GM19467 (cell line): ENCODE measurements around the gene FGB.
A peak's percentile ranks its signal among the peaks of the same experiment; 100 is the strongest.
"Not testable (repeated sequence)": the region's sequence is repeated elsewhere in the genome, so short reads cannot be mapped to it uniquely, and the experiment has no call there.

Source experiments
- ATAC-seq: cut with Tn5 transposase; IDR thresholded peaks from one replicate; pipeline ENCODE4 v1.9.1; 2021; ENCODE audit warnings: mild to moderate bottlenecking, moderate library complexity; ENCODE audit not compliant: unreplicated experiment

The FGB gene

DNA sequence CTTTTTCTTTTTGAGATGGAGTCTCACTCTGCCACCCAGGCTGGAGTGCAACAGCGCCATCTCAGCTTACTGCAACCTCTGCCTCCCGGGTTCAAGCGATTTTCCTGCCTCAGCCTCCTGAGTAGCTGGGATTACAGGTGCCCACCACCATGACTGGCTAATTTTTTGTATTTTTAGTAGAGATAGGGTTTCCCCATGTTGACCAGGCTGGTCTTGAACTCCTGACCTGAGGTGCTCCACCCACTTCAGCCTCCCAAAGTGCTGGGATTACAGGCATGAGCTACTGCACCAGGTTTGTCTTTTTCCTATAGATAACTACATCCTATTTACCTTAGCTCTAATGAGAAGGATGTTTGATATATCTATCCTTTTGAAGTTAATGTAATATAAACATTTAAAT is 31.5 kb downstream of the FGB start:
- not testable (repeated sequence) for ATAC-seq

DNA sequence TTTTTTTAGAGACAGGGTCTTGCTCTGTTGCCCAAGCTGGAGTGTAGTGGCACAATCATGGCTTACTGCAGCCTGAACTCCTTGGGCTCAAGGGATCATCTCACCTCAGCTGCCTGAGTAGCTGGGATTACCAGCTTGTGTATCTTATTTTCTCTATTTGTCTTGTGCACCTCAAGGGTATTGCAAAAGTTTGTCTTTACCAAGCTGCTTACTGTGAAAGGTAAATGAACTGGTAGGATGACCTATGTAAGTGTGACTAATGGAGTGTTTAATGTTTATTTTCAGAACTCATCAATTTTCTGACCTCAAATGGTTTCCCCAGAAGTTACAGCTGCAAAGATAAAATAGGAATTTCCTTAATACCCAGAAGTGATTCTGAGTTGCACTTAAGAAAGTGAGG is 33.0 kb downstream of the FGB start:
- ATAC-seq = no peak

DNA sequence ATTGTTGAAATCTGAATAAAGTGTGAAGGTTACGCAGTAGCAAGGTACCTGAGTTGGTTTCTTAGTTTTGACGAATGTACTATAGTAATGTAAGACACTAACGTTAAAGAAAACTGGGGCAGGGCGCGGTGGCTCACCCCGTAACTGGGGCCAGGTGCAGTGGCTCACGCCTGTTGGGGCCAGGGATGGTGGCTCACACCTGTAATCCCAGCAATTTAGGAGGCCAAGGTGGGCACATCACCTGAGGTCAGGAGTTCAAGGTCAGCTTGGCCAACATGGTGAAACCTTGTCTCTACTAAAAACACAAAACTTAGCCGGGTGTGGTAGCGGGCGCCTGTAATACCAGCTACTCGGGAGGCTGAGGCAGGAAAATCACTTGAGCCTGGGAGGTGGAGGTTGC is 34.5 kb downstream of the FGB start:
- ATAC-seq = not testable (repeated sequence)

DNA sequence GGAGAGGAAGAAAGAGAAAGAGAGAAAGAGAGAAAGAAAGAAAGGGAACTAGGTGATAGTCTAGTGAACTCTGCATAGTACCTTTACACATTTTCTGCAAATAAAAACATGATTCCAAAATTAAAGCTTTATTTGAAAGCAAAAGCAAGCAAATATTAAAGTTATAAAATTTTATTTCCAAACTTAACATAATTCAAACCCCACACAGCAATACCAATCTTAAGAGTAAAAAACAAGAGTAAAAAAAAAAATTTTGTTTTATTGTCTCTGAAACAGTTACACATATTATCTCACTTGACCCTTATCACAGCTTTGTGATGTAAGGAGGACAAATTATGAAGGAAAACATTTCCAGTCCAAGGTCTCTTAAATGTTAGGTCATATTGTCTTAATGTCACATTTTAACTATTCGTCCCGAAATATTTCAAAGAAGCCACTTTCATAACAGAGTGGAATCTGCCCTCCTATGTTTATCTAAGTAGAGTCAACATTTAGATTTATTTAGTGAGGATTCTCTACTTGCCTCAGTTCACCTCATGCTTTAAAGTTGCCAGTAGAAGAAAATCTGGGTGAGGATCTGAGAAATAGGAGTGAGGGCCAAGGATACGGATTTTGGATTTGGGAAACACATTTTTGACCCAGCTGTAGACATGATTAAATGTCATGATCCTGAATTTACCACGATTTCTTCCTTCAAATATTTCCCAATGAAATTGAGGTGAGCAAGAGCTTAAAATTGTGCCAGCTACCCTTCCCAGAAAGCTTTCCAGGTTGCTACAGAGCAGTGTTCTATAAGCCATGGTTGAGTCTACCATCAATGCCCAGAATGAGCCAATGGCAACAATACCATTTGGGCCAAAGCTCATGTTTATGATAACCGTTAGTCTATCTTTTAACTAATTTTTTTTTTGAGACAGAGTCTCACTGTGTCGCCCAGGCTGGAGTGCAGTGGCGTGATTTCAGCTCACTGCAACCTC is 35.3 kb downstream of the FGB start:
- no peak for ATAC-seq

DNA sequence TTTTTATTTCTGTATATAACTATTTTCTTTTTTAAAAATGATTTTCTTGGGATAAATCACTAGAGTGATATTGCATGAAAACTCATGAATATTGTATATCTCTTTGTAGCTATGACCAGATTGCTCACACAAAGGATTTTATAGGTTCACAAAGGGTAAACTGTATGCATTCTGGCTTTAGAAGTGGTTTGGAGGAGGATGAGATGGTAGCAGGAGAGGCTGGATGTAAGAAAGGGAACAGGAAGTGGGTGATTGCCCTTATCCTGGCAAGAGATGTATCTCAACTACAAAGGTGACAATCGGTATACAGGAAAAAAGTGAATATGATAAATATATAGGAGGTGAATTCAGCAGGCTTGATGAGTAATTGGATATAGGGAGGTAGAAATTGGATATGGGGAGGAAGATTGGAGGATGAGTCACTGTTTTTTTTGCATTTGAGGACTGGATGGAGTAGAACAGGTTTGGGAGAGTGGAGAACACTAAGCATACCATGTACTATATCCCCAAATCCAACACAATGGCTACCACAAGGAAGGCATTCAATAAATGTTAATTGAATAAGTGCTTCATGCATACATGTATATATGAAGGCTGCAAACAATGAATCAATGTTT is 39.7 kb downstream of the FGB start:
- ATAC-seq = no peak

DNA sequence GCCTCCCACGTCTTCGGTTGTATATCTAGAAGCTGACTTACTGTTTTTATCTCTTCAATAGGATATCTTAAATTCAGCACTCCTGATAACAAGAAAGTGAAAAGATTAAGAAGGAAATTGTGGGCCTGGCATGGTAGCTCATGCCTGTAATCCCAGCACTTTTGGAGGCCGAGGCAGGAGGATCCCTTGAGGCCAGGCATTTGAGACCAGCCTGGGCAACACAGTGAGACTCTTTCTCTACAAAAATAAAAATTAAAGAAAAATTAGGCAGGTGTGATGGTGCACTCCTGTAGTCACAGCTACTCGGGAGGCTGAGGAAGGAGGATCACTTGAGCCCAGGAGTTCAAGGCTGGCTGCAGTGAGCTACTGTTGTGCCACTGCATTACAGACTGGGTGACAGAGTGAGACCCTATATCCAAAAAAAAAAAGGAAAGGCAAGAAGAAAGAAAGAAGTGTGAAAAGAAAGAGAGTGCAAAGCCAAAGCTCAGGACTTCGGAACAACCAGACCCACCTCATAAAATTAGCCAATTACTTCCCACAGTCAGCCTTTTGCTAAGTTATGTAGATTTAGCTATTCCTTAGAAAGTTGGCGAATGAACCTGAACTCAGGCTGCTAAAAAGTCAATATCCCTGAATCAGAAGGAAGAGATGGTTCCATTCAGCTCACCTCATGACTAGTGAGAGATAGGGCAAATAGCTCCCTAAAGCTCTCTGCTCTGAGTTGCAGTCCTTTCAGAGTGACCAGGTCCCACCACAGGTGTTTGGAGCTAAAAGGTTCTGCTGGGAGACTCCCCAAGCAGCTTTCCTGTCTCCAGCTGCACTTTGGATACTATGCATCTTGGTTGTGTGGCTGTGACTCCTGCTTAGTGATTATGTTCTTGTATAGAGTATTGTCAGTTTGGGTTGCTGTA is 40.5 kb downstream of the FGB start:
- no peak for ATAC-seq

DNA sequence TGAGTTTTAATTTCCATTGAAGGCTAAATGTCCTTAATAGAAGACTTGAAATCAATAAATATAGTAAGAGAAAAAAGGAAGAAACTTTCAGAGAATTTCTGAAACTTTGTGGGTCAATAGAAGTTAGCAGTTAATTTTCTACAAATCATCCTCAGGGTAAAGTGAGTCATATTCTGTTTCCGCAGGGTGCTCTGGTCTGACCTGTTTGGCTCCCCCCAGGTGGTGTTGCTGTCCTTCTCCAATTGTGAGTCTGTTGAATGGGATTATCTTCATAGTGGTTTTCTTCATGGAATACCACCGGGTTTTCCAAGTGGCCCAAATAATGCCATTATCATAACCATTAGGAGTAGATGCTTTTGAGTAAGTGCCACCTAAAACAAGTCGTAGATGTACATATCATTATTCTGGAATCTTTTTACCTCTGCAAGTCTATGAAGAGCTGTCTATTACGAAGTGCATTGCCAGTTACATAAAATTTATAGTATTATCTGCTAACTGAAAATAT is 41.9 kb downstream of the FGB start:
- ATAC-seq = no peak

DNA sequence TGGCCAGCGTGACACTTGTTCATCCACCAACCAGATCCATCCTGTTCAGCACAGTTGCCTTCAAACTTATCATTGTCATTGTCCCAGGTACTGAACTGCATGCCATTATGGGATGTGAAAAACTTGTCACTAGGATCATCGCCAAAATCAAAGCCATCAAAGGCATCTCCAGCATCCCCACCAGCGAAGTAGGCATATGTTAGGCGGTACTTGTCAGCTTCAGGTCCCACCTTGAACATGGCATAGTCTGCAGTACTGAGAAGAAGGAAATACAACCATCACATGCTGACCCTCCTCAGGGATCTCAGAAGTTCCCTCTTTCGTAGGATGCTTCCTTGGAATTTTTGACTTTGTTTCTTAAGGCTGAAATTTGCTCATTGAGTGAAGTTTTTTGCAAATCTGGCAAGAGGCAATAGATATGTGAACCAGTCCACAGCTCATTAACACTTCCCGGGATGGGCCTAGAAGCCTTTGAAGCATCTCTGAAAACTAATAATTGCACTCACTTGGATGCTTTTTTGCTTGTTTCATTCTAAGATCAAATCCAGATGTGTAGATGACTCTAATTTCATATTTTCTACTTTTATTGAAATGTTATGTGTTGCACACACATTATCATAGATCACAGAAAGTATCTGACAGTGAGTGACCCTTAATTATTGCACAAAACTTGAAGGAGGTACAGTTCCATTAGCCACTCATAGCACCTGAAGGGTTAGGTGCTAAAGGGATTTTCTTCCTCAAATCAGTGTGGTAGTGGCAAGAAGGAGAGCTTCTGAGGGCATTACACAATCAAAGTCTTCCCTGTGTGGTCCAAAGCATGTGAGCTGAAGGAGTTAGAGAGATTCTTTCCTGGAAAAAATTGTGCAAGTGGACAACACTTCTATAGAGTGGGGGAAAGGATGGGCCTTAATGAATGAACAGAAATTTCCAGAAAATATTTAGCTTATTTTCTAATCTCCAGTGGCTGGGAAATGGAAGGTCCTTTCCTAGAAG is 44.2 kb downstream of the FGB start:
- ATAC-seq = no peak

DNA sequence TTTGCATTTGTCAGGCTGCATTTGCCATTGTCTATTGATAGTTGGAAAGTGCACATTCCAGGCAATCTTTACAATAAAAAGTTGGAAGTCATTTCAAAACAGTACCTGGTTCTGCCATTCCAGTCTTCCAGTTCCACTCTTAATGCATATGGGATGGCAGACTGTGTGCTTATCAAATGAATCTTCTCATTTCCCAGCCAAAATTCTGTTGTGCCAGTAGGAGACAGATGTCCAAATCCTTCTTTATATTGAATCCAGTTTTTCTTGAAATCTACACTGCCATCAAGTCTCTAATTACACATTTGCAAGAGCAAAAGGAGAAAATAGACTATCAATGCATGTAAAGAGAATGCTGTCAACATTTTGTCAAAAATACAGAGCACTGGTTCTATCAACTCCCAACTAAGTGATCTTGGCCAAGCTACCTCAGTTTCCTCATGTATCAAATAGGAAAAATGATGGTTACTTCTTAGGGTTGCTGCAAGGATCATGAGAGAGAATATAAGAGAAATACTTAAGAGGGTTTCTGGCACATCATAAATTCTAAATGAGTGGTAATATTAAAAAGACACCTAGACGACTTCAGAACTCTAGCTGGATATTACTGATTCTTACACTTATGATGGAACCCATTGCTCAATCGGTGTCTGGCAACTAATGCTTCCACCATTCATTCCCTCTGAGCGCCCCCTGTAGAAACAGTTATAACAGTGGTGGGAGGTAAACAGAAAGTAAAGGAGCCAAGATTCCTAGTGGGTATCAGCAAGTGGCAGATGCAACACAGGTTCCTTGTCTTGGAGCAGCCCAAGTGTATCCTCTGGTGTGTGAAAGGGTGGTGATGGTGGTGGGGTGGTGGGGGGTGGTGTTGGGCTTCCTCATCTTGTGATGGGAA is 45.8 kb downstream of the FGB start:
- no peak for ATAC-seq

DNA sequence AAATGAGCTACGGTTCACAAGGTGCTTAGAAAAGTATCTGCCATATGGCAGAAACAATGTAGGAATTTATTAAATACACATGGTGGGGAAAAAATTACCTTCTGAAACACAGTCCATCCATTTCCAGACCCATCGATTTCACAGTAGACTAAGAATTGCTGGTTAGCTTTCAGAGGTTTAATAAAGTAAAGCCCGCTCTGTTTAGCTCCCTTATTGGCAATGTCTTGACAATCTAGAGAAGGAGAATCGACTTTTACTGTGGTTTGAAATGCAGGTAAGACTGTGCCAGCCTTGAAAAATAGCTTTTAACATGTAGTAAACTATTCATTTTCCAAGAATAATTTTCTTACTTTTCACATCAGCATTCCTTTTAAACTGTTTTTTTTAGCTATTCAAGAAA is 46.7 kb downstream of the FGB start:
- ATAC-seq = no peak

DNA sequence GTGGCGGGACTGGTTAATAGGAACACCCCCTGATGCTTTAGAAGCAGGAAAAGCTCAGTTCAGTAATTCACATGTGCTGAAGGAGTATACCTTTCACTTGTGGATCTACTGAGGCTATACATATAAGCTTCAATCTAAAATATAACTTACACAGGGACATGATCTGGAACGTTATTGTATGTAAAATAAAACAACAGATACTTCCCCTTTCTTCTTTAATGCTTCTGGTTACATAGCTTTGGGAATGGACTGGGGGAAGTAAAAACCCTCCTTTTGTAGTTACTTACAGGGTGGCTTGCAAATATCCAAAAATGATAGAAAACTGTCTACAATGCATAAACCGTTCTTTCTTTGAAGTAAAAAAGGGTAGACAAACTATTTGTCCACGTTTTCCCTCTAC is 47.8 kb downstream of the FGB start:
- ATAC-seq = no peak

DNA sequence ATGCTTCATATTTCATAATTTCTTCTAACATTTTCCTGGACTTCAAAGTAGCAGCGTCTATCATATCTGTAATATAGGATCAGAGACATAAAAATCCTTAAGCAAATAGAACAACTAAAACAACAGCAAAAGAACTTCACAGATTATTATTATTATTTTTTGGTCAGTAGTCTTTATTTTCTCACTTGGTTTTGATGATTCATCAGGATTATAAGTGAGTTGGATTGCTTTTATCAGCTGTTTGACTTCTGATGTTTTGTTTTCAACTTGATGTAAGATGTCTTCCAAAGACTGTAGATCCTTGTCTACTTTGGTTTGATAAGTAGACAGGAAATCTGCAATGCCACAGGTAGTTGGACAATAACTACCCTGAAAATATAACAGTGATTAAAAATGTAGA is 49.0 kb downstream of the FGB start:
- ATAC-seq = no peak

DNA sequence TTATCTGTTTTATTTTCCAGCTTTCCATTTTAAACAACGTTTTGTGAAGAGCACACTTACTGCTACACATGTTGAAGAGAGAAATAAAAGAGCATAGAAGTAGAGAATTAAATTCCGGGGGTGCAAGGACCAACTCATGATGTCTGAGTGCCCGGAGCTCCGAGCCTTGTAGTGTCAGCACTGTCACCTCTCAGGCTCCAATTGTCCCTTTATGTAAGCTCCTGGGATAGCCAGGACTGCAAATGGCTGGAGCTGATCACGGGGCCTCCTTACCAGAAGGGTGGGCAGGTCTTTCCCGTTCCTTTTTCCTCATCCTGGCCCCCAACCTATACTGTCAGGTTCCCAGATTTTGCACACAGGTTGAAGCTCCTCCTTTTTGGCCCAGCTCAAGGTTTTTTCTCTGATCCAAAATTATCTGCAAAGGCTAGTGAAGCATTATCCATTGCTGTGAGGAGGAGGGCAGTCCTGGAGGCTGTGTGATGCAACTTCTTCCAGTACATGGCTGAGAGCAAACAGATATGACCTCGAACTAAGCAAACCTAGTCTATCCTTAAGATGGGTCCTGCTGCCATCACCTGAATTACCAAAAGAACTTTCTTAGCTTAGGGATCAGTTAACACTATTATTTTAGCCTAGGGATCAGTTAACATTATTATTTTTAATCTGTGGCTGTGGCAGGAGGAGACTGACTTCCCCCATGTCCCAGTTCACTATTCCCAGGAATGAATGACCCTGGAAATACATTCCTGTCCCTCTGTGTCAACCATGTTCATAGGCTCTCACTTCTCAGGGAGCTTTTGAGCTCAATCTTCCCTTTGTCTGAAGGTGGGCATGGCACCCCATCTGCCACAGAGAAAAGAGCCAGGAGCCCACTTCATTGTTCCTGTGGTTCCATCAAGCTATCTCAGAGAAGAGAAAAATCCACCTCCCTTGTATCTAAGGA is 49.9 kb downstream of the FGB start, which contains the start of gene FGG:
FGG (minus strand) TSS at position 185 of the 943 bp plus-strand sequence; CDS start at position 138, 47 bp downstream.
- ATAC-seq = no peak

DNA sequence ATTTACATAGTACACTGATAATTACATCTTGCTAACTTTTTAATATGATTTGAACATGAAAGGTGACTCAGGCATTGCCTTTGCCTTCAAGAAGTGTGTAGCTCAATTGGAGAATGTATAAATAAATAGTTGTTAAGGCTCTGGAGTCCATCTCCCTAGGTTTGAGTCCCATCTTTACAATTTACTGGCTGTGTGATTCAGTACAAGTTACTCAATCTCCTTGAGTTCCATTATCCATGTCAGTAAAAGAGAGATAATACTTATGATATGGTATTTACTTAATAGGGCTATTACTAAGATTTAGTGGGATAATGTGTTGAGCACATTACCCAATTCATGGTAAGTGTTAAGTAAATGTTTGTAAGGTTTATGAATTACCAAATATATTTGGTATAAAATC is 51.5 kb downstream of the FGB start:
- ATAC-seq = no peak

DNA sequence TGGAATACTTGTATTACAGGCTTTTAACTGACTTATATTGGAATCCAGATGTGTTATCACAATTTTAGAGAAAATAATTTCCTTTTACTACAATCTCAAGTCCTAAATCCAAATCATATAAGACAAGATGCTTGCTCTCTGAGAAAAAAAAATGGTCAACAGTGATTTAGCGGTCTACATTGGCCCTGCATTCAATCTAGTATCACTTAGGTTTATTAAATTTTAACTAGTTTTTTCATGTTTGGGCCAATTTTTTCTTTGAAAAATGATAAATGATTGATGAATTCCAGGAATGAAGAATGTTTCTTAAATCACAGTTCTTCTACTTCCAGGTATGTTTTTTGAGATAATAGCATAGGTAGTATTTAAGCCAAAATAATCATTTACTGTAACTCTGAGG is 52.4 kb downstream of the FGB start:
- no peak for ATAC-seq

DNA sequence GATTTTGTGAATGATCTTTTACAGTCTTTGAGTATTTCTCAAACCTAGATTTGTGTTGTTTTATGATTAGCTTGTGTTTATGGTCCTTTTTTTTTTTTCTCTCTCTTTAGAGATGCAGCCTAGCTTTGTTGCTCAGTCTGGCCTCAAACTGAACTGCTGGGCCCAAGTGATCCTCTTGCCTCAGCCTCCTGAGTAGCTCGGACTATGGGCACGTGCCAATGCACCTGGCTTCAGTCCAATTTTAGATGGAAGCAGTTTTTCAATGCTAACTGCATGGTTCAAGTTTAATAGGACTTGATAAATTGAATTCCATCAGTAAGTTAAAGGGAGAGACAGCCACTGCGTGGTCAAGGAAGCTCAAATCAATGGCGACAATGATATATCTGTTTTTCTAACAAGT is 53.5 kb downstream of the FGB start:
- ATAC-seq = no peak

DNA sequence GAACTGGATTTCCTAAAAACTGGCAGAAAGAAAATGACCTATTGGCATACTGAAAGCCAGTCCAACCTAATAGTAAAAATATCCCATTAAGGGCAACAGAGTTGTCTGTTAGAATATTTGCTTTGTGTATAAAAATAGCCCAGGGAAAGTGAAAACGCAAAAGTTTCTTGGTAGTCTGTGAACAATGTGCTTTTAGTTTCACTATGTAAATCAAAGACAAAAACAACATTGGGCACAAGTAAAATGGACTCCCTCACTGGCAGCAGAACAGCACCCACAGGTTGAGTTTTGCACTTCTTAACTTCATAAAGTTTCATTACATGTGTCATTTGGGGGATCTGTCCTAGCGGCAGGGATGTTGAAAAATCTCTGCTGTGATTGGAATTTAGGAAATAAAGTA is 53.9 kb downstream of the FGB start:
- peak; percentile 97 for ATAC-seq
